Measurements from ENCODE around the gene TIPIN. TPM values are rescaled to one million over a fixed set of nuclear protein-coding genes. Genes with fewer than 3 reads are reported as not detected.

Gene TIPIN
- total RNA-seq, 1 experiment from 2014 or later, result 14.2 TPM

- no peak for DNase-seq
- CTCF ChIA-PET, result no interaction called here
- Histone ChIP-seq H3K27me3 (ENCODE audit: low read length) (no peaks in the 10 kb centered on the region), H3K4me3 (ENCODE audit: low read length) (peak overlapping the region; percentile 90), H3F3A (ENCODE audit: low read length, unreplicated experiment) (peaks cover 3% of the 10 kb centered on the region), H3K9ac (ENCODE audit: low read length) (peak overlapping the region; percentile 76; the same call in 1 of the 2 replicates), H3K9me2 (replicated peaks; ENCODE audit: low read length) (no peaks in the 10 kb centered on the region), H3K9me3 (ENCODE audit: low read length) (no peaks in the 10 kb centered on the region), H2AFZ (ENCODE audit: low read length) (no peak overlapping the region), H4K20me1 (ENCODE audit: low read length) (peaks cover 45% of the 10 kb centered on the region), H3K4me2 (ENCODE audit: low read length) (peak overlapping the region; percentile 92), H3K79me2 (ENCODE audit: low read length) (peaks cover 78% of the 10 kb centered on the region), H3K4me1 (ENCODE audit: insufficient read depth, low read length) (peaks cover 32% of the 10 kb centered on the region), H3K36me3 (ENCODE audit: low read depth, low read length) (0 out of 2 replicates have a peak, but pooled peaks cover 3% of the 10 kb centered on the region), H3K27ac (ENCODE audit: low read length) (peak overlapping the region; percentile 74)
- BruUV-seq (replicated peaks), result no TSS peak
- intact Hi-C loops (cut with micrococcal nuclease), result no loop called here
- TF ChIP-seq EZH2phosphoT487 (IDR thresholded peaks at IDR 0.05; ENCODE audit: borderline replicate concordance, low read length) (no peak), EZH2 (IDR thresholded peaks at IDR 0.05; ENCODE audit: low read length, unreplicated experiment) (no peak)
- TF ChIP-seq, protein P1, sequence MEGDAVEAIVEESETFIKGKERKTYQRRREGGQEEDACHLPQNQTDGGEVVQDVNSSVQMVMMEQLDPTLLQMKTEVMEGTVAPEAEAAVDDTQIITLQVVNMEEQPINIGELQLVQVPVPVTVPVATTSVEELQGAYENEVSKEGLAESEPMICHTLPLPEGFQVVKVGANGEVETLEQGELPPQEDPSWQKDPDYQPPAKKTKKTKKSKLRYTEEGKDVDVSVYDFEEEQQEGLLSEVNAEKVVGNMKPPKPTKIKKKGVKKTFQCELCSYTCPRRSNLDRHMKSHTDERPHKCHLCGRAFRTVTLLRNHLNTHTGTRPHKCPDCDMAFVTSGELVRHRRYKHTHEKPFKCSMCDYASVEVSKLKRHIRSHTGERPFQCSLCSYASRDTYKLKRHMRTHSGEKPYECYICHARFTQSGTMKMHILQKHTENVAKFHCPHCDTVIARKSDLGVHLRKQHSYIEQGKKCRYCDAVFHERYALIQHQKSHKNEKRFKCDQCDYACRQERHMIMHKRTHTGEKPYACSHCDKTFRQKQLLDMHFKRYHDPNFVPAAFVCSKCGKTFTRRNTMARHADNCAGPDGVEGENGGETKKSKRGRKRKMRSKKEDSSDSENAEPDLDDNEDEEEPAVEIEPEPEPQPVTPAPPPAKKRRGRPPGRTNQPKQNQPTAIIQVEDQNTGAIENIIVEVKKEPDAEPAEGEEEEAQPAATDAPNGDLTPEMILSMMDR (conservative IDR thresholded peaks at IDR 0.05; ENCODE audit: low read depth, low read length), result no peak
- POLR2A ChIA-PET (ENCODE audit: unreplicated experiment), result no interaction called here
- no peak for ATAC-seq
Measured at GRCh38 chr15:66389098-66389858, 32.8 kb upstream of the TIPIN start.

DNA sequence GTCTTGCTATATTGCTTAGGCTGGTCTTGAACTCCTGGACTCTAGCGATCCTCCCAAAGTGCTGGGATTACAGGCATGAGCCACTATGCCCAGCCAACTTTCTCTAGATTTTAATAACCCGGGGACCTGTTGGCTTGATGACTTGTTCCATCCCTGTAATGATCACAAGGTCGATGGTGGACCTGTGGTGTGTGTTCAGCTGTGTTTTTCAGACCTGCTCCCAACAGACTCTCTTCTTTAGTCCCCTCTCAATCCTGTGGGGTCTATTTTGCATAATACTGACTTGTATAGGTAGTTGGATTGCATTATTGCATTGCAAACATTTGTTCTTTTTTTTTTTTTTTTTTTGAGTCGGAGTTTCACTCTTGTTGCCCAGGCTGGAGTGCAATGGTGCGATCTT lies 32.1 kb upstream of the TIPIN start:
- intact Hi-C loops (cut with micrococcal nuclease), result no loop called here
- DNase-seq (no peak), ATAC-seq (no peak)
- H3K9me3 ChIP-seq (ENCODE audit: low read length), result no peaks in the 10 kb centered on the region
- peaks cover 39% of the 10 kb centered on the region for H4K20me1 ChIP-seq (ENCODE audit: low read length)
- CTCF ChIA-PET, result interaction anchor here (1.2 kb wide), 1 partner anchor 109 kb away, joined by 3 read pairs; the partner anchor contains the start of gene SNAPC5
- H3K9ac ChIP-seq (ENCODE audit: low read length), result peak overlapping the region; percentile 76; the same call in 1 of the 2 replicates
- peak overlapping the region; percentile 90 for H3K4me3 ChIP-seq (ENCODE audit: low read length)
- H3K36me3 ChIP-seq (ENCODE audit: low read depth, low read length), result 0 out of 2 replicates have a peak, but pooled peaks cover 3% of the 10 kb centered on the region
- peaks cover 71% of the 10 kb centered on the region for H3K79me2 ChIP-seq (ENCODE audit: low read length)
- POLR2A ChIA-PET (ENCODE audit: unreplicated experiment), result no interaction called here
- BruUV-seq (replicated peaks), result no TSS peak
- no peak overlapping the region for H3K27ac ChIP-seq (ENCODE audit: low read length)
- H3K4me1 ChIP-seq (ENCODE audit: insufficient read depth, low read length), result peaks cover 32% of the 10 kb centered on the region
- TF ChIP-seq EZH2phosphoT487 (IDR thresholded peaks at IDR 0.05; ENCODE audit: borderline replicate concordance, low read length), result no peak
- no peak for TF ChIP-seq EZH2 (IDR thresholded peaks at IDR 0.05; ENCODE audit: low read length, unreplicated experiment)
- TF ChIP-seq, protein P1 (conservative IDR thresholded peaks at IDR 0.05; ENCODE audit: low read depth, low read length), result no peak
- no peaks in the 10 kb centered on the region for H3K27me3 ChIP-seq (ENCODE audit: low read length)
- peaks cover 3% of the 10 kb centered on the region for H3F3A ChIP-seq (ENCODE audit: low read length, unreplicated experiment)
- peak overlapping the region; percentile 92 for H3K4me2 ChIP-seq (ENCODE audit: low read length)
- H3K9me2 ChIP-seq (replicated peaks; ENCODE audit: low read length), result no peaks in the 10 kb centered on the region
- no peak overlapping the region for H2AFZ ChIP-seq (ENCODE audit: low read length)

GRCh38 chr15:66388043-66388363 lies 31.5 kb upstream of the TIPIN start:
- Histone ChIP-seq H3K27ac (ENCODE audit: low read length) (no peak overlapping the region; the same call in 1 of the 2 replicates), H4K20me1 (ENCODE audit: low read length) (peaks cover 35% of the 10 kb centered on the region), H3K79me2 (ENCODE audit: low read length) (peaks cover 65% of the 10 kb centered on the region), H3K9ac (ENCODE audit: low read length) (peak overlapping the region; percentile 76), H3F3A (ENCODE audit: low read length, unreplicated experiment) (peaks cover 3% of the 10 kb centered on the region), H3K4me2 (ENCODE audit: low read length) (peak overlapping the region; percentile 92), H3K36me3 (ENCODE audit: low read depth, low read length) (0 out of 2 replicates have a peak, but pooled peaks cover 3% of the 10 kb centered on the region), H3K4me3 (ENCODE audit: low read length) (peak overlapping the region; percentile 90), H3K9me3 (ENCODE audit: low read length) (no peaks in the 10 kb centered on the region), H2AFZ (ENCODE audit: low read length) (no peak overlapping the region), H3K9me2 (replicated peaks; ENCODE audit: low read length) (no peaks in the 10 kb centered on the region), H3K27me3 (ENCODE audit: low read length) (no peaks in the 10 kb centered on the region), H3K4me1 (ENCODE audit: insufficient read depth, low read length) (peaks cover 32% of the 10 kb centered on the region)
- no peak for DNase-seq
- intact Hi-C loops (cut with micrococcal nuclease), result no loop called here
- ChIA-PET POLR2A (ENCODE audit: unreplicated experiment) (no interaction called here), CTCF (interaction anchor here (1.2 kb wide), 1 partner anchor 110 kb away, joined by 3 read pairs; the partner anchor contains the start of gene SNAPC5)
- no TSS peak for BruUV-seq (replicated peaks)
- TF ChIP-seq EZH2phosphoT487 (IDR thresholded peaks at IDR 0.05; ENCODE audit: borderline replicate concordance, low read length), result no peak
- no peak for TF ChIP-seq EZH2 (IDR thresholded peaks at IDR 0.05; ENCODE audit: low read length, unreplicated experiment)
- TF ChIP-seq, protein P1 (conservative IDR thresholded peaks at IDR 0.05; ENCODE audit: low read depth, low read length), result no peak
- ATAC-seq, result no peak

Data from PC-3 (cell line).